Suprapubic skin (tissue), 4 donors: ENCODE results near the gene ACACB. TPM values are rescaled to one million over a fixed set of nuclear protein-coding genes. Genes with fewer than 3 reads are reported as not detected.
A peak's percentile ranks its signal among the peaks of the same experiment; 100 is the strongest.

Source experiments
- DNase-seq, 2 donors: peaks; one replicate each; pipeline ENCODE4 v3.0.0-alpha.2; 2019; ENCODE audit warnings: low spot score in 2 of 2
- H3K27ac ChIP-seq: fragments of 200-600 bp; sonication (generic); one replicate; pipeline ENCODE4 v1.5.1; 2019
- H3K27me3 ChIP-seq: fragments of 200-600 bp; sonication (generic); one replicate; pipeline ENCODE4 v1.5.1; 2019
- H3K36me3 ChIP-seq: fragments of 200-600 bp; sonication (generic); one replicate; pipeline ENCODE4 v1.5.1; 2019
- H3K4me1 ChIP-seq: fragments of 200-600 bp; sonication (generic); one replicate; pipeline ENCODE4 v1.5.1; 2019
- H3K4me3 ChIP-seq: fragments of 200-600 bp; sonication (generic); one replicate; pipeline ENCODE4 v1.5.1; 2019; ENCODE audit warnings: mild to moderate bottlenecking
- H3K9me3 ChIP-seq: fragments of 200-600 bp; sonication (generic); one replicate; pipeline ENCODE4 v1.5.1; 2019
- EP300 ChIP-seq: sonication (generic); formaldehyde crosslinking; IDR thresholded peaks from one replicate; pipeline ENCODE4 v1.6.1; 2017; ENCODE audit warnings: antibody characterized with exemption
- POLR2A ChIP-seq, 2 donors: fragments of 450-650 bp; IDR thresholded peaks; one replicate each; pipeline ENCODE4 v1.6.1; 2017; ENCODE audit warnings: antibody characterized with exemption in 2 of 2, mild to moderate bottlenecking in 2 of 2, moderate library complexity in 2 of 2
- POLR2AphosphoS5 ChIP-seq, 3 donors: sonication (generic); formaldehyde crosslinking; IDR thresholded peaks; one replicate each; pipeline ENCODE4 v1.6.1; 2017; ENCODE audit warnings: antibody characterized with exemption in 3 of 3
- WGBS: methylation state at CpG from one replicate; pipeline ENCODE4 v1.1.5; 2018; 5-methylcytosine and 5-hydroxymethylcytosine counted together
- total RNA-seq, 4 donors: library from RNA; depleted of rRNA; stranded (reverse); fragments of >200 nt; gene quantifications; one replicate each; pipeline ENCODE4 v1.1.0, GENCODE V29; 2016
- TF ChIP-seq, protein P1 (sequence below), 2 donors: fragments of 200-600 bp in 1 of 2; fragments of 450-650 bp in 1 of 2; sonication (generic) in 1 of 2; IDR thresholded peaks; one replicate each; pipeline ENCODE4 v1.5.1; 2016 to 2019; ENCODE audit warnings: antibody characterized with exemption in 2 of 2, mild to moderate bottlenecking in 1 of 2, moderate library complexity in 1 of 2

The ACACB gene
- total RNA-seq, 4 donors from 2014 or later = 19.2 to 90.8 (median 56.9) TPM

DNA sequence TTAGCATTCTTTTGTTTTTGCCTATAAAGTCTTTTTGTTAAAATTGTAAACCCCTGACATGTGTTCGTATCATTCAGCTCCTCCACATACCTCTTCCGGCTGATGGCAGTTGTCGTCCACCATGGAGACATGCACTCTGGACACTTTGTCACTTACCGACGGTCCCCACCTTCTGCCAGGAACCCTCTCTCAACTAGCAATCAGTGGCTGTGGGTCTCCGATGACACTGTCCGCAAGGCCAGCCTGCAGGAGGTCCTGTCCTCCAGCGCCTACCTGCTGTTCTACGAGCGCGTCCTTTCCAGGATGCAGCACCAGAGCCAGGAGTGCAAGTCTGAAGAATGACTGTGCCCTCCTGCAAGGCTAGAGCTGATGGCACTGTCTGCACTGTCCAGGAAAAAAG is 30.8 kb upstream of the ACACB start:
- 95% methylated on average over 11 of the region's 11 CpGs for WGBS
- H3K36me3 ChIP-seq = peaks cover 98% of the 10 kb centered on the region
- TF ChIP-seq, protein P1, sequence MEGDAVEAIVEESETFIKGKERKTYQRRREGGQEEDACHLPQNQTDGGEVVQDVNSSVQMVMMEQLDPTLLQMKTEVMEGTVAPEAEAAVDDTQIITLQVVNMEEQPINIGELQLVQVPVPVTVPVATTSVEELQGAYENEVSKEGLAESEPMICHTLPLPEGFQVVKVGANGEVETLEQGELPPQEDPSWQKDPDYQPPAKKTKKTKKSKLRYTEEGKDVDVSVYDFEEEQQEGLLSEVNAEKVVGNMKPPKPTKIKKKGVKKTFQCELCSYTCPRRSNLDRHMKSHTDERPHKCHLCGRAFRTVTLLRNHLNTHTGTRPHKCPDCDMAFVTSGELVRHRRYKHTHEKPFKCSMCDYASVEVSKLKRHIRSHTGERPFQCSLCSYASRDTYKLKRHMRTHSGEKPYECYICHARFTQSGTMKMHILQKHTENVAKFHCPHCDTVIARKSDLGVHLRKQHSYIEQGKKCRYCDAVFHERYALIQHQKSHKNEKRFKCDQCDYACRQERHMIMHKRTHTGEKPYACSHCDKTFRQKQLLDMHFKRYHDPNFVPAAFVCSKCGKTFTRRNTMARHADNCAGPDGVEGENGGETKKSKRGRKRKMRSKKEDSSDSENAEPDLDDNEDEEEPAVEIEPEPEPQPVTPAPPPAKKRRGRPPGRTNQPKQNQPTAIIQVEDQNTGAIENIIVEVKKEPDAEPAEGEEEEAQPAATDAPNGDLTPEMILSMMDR (IDR thresholded peaks at IDR 0.05) = no peak
- TF ChIP-seq POLR2AphosphoS5 (IDR thresholded peaks at IDR 0.05) = no peak
- no peak for TF ChIP-seq POLR2A (IDR thresholded peaks at IDR 0.05)
- TF ChIP-seq EP300 = no peak
- H3K4me1 ChIP-seq = no peaks in the 10 kb centered on the region
- H3K27me3 ChIP-seq = no peaks in the 10 kb centered on the region
- no peak overlapping the region for H3K27ac ChIP-seq
- H3K9me3 ChIP-seq = no peaks in the 10 kb centered on the region
- DNase-seq = peak in 1 of 2 donors; percentile 54
- no peak overlapping the region for H3K4me3 ChIP-seq

DNA sequence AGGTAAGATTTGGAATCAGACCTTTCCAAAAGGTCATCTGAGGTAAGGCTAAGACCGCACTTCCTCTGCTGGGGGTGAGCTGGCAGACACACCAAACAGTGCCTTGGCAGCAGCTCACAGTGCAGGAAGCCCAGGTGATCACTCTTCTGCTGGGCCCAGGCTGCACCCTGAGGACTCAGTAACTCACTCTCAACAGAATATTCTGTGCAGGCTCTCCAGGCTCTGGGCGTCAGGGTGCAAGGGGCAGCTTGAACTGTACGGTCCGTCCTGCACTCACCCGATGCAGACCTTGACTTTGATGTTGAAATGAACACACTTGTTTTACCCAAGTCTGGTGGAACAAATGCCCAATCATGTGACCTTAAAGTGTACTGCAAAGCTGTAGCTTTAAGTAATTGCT is 29.1 kb upstream of the ACACB start:
- WGBS = 72% methylated on average over 5 of the region's 5 CpGs
- Histone ChIP-seq H3K27ac (no peak overlapping the region), H3K36me3 (peaks cover 86% of the 10 kb centered on the region), H3K27me3 (no peaks in the 10 kb centered on the region), H3K9me3 (no peaks in the 10 kb centered on the region), H3K4me3 (no peak overlapping the region), H3K4me1 (peaks cover 9% of the 10 kb centered on the region)
- no peak for DNase-seq
- no peak for TF ChIP-seq POLR2A (IDR thresholded peaks at IDR 0.05)
- TF ChIP-seq EP300 = no peak
- TF ChIP-seq, protein P1 (IDR thresholded peaks at IDR 0.05) = no peak
- TF ChIP-seq POLR2AphosphoS5 (IDR thresholded peaks at IDR 0.05) = no peak

DNA sequence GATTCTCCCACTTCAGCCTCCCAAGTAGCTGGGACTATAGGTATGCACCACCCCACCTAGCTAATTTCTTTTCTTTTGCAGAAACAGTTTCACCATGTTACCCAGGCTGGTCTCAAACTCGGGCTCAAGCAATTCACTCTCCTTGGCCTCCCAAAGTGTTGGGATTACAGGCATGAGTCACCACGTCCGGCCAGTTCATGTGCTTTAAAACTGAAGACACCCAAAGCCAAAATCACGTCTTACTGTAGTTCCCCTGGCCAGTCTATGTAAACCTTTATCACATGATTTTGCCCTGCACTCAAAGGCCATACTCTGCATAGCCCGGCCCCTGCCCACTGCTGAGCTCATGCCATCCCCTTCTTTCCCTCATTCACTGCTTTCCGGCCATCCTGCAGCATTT is 27.6 kb upstream of the ACACB start:
- no peak for DNase-seq
- peaks cover 22% of the 10 kb centered on the region for H3K4me1 ChIP-seq
- TF ChIP-seq POLR2A (IDR thresholded peaks at IDR 0.05) (no peak), POLR2AphosphoS5 (IDR thresholded peaks at IDR 0.05) (no peak), EP300 (no peak)
- TF ChIP-seq, protein P1 (IDR thresholded peaks at IDR 0.05) = no peak
- H3K9me3 ChIP-seq = no peaks in the 10 kb centered on the region
- no peak overlapping the region for H3K27ac ChIP-seq
- no peak overlapping the region for H3K4me3 ChIP-seq
- H3K27me3 ChIP-seq = no peaks in the 10 kb centered on the region
- 84% methylated on average over 6 of the region's 6 CpGs for WGBS
- peaks cover 70% of the 10 kb centered on the region for H3K36me3 ChIP-seq

DNA sequence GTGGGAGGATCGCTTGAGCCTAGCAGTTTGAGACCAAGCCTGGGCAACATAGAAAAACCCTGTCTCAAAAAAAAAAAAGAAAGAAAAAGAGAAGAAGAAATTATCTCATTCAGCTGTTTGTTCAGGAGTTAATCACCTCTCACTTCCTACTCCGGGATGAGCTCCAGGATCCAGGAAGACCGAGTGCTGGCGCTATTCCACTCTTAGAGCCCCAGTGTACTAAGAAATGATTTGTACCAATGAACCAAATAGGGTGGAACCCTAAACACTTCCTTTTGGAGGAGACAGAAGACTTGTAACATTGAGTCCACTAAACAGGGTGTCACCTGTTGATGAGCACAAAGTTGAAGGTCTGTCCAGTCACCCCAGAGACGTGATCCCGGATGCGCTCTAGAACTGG is 26.7 kb upstream of the ACACB start:
- H3K4me1 ChIP-seq = peaks cover 24% of the 10 kb centered on the region
- DNase-seq = no peak
- WGBS = 89% methylated on average over 5 of the region's 7 CpGs
- no peaks in the 10 kb centered on the region for H3K27me3 ChIP-seq
- H3K36me3 ChIP-seq = peaks cover 61% of the 10 kb centered on the region
- TF ChIP-seq POLR2AphosphoS5 (IDR thresholded peaks at IDR 0.05) (no peak), POLR2A (IDR thresholded peaks at IDR 0.05) (no peak), EP300 (no peak)
- TF ChIP-seq, protein P1 (IDR thresholded peaks at IDR 0.05) = no peak
- no peak overlapping the region for H3K27ac ChIP-seq
- no peak overlapping the region for H3K4me3 ChIP-seq
- no peaks in the 10 kb centered on the region for H3K9me3 ChIP-seq

DNA sequence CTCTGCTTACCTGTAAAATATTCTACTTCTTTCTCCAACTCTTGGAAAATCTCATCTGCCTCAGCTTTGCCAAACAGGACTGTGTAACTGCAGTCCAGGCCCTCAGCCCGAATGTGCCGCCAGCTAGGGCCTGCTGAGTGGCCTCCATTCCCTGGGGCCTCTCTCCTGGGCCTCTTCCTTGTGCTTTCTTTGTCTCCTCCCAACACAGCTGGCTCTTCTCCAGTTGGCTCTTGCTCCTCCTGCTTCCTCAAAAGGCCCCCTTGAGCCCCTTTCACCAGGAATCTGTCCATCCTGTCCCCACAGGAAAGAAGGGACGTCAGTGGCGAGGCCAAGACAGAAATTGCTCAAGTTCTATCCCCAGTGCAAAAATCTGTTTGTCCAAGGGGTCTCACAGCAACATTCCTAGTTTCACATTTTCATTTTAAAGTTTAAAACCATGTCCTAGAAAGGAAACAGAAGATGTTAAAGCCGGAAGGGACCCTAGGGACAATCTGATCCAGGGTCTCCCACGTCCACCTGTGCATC is 23.8 kb upstream of the ACACB start:
- peaks cover 30% of the 10 kb centered on the region for H3K4me1 ChIP-seq
- H3K27me3 ChIP-seq = no peaks in the 10 kb centered on the region
- no peaks in the 10 kb centered on the region for H3K9me3 ChIP-seq
- H3K27ac ChIP-seq = peak overlapping the region; percentile 62
- peak in 1 of 2 donors; percentile 57 for DNase-seq
- peaks cover 33% of the 10 kb centered on the region for H3K36me3 ChIP-seq
- WGBS = 43% methylated on average over 6 of the region's 6 CpGs
- H3K4me3 ChIP-seq = peak overlapping the region; percentile 56
- TF ChIP-seq, protein P1 (IDR thresholded peaks at IDR 0.05) = no peak
- no peak for TF ChIP-seq POLR2AphosphoS5 (IDR thresholded peaks at IDR 0.05)
- TF ChIP-seq POLR2A (IDR thresholded peaks at IDR 0.05) = no peak
- TF ChIP-seq EP300 = no peak
